Spinal cord (tissue), 10 donors: ENCODE measurements around the gene TRNP1. TPM values are rescaled to one million over a fixed set of nuclear protein-coding genes. Genes with fewer than 3 reads are reported as not detected.

ENCODE experiments used
- DNase-seq, 6 donors: peaks; one replicate each; pipeline versions ENCODE4 v3.0.0 to v3.0.0-alpha.2; 2013 to 2015; ENCODE audit warnings: low spot score in 6 of 6, low read depth in 4 of 6
- H3K27ac ChIP-seq: one replicate; pipeline ENCODE4 v1.5.1; 2013; ENCODE audit warnings: low read depth, low read length, control low read depth
- H3K27me3 ChIP-seq: one replicate; pipeline ENCODE4 v1.6.1; 2013; ENCODE audit warnings: low read length; ENCODE audit not compliant: control insufficient read depth, insufficient read depth
- H3K36me3 ChIP-seq: one replicate; pipeline ENCODE4 v1.6.1; 2013; ENCODE audit warnings: low read length; ENCODE audit not compliant: control insufficient read depth, insufficient read depth
- H3K4me1 ChIP-seq: one replicate; pipeline ENCODE4 v1.6.1; 2013; ENCODE audit warnings: low read length; ENCODE audit not compliant: control insufficient read depth, insufficient read depth
- H3K4me3 ChIP-seq: one replicate; pipeline ENCODE4 v1.5.1; 2013; ENCODE audit warnings: low read depth, low read length, control low read depth
- H3K9me3 ChIP-seq: one replicate; pipeline ENCODE4 v1.6.1; 2013; ENCODE audit warnings: low read length; ENCODE audit not compliant: control insufficient read depth, insufficient read depth
- WGBS: methylation state at CpG from one replicate; pipeline ENCODE4 v1.1.5; 2013; ENCODE audit warnings: missing lambda C conversion rate; ENCODE audit not compliant: insufficient coverage; 5-methylcytosine and 5-hydroxymethylcytosine counted together
- polyA plus RNA-seq, 2 donors: library from polyadenylated mRNA; unstranded; fragments of 120-200 nt; gene quantifications; one replicate each; pipeline ENCODE4 v1.2.1, GENCODE V29; 2013; ENCODE audit not compliant: insufficient read length in 2 of 2
- total RNA-seq, 2 donors: library from RNA; depleted of rRNA in 1 of 2; stranded (reverse); fragments of 120-200 nt in 1 of 2; fragments of >200 nt in 1 of 2; gene quantifications; one replicate each; pipeline versions ENCODE4 v1.2.3 to v1.2.4, GENCODE V29; 2013 to 2014
- donor health status: healthy.

Gene TRNP1
- total and polyA plus RNA-seq, 4 donors: 9.3 to 50.6 (median 32.0) TPM

- peaks cover 10% of the 10 kb centered on the region for H3K4me1 ChIP-seq
- H3K9me3 ChIP-seq: no peaks in the 10 kb centered on the region
- H3K27me3 ChIP-seq: peaks cover 16% of the 10 kb centered on the region
- DNase-seq: no peak
- no peak overlapping the region for H3K4me3 ChIP-seq
- no peak overlapping the region for H3K27ac ChIP-seq
- WGBS: no CpG with 5 or more reads among the region's 1 CpG
- H3K36me3 ChIP-seq: no peaks in the 10 kb centered on the region
These were observed 22.9 kb downstream of the TRNP1 start for GRCh38 chr1:27016376-27016775.

GRCh38 chr1:27017207-27017606 is 23.7 kb downstream of the TRNP1 start:
- DNase-seq: no peak
- Histone ChIP-seq H3K9me3 (no peaks in the 10 kb centered on the region), H3K4me3 (no peak overlapping the region), H3K27me3 (peaks cover 12% of the 10 kb centered on the region), H3K4me1 (peaks cover 10% of the 10 kb centered on the region), H3K27ac (no peak overlapping the region), H3K36me3 (no peaks in the 10 kb centered on the region)
- 89% methylated on average over 3 of the region's 4 CpGs for WGBS

- Histone ChIP-seq H3K27me3 (peaks cover 3% of the 10 kb centered on the region), H3K27ac (no peak overlapping the region), H3K4me1 (peaks cover 2% of the 10 kb centered on the region), H3K4me3 (no peak overlapping the region), H3K36me3 (no peaks in the 10 kb centered on the region), H3K9me3 (no peaks in the 10 kb centered on the region)
- DNase-seq: no peak
- 60% methylated on average over 2 of the region's 3 CpGs for WGBS
These were observed 24.8 kb downstream of the TRNP1 start for GRCh38 chr1:27018316-27018715.

- Histone ChIP-seq H3K4me1 (no peaks in the 10 kb centered on the region), H3K9me3 (no peaks in the 10 kb centered on the region), H3K4me3 (no peak overlapping the region), H3K36me3 (no peaks in the 10 kb centered on the region), H3K27me3 (no peaks in the 10 kb centered on the region), H3K27ac (no peak overlapping the region)
- 37% methylated on average over 7 of the region's 9 CpGs for WGBS
- DNase-seq: no peak
These were observed 28.0 kb downstream of the TRNP1 start for GRCh38 chr1:27021354-27022031.

GRCh38 chr1:27025718-27026117 is 32.2 kb downstream of the TRNP1 start:
- Histone ChIP-seq H3K4me1 (no peaks in the 10 kb centered on the region), H3K4me3 (no peak overlapping the region), H3K36me3 (no peaks in the 10 kb centered on the region), H3K27me3 (no peaks in the 10 kb centered on the region), H3K9me3 (no peaks in the 10 kb centered on the region), H3K27ac (no peak overlapping the region)
- no peak for DNase-seq
- WGBS: no CpG with 5 or more reads among the region's 4 CpGs

- peak in 2 of 6 donors; percentile 33 to 38 for DNase-seq
- Histone ChIP-seq H3K27me3 (no peaks in the 10 kb centered on the region), H3K36me3 (no peaks in the 10 kb centered on the region), H3K4me3 (no peak overlapping the region), H3K27ac (no peak overlapping the region), H3K9me3 (no peaks in the 10 kb centered on the region), H3K4me1 (peaks cover 9% of the 10 kb centered on the region)
- 44% methylated on average over 18 of the region's 19 CpGs for WGBS
These were observed 33.4 kb downstream of the TRNP1 start for GRCh38 chr1:27026621-27027574.

- H3K9me3 ChIP-seq: no peaks in the 10 kb centered on the region
- no peak overlapping the region for H3K27ac ChIP-seq
- DNase-seq: peak in 1 of 6 donors; percentile 28
- H3K27me3 ChIP-seq: no peaks in the 10 kb centered on the region
- no peaks in the 10 kb centered on the region for H3K36me3 ChIP-seq
- H3K4me1 ChIP-seq: peaks cover 11% of the 10 kb centered on the region
- H3K4me3 ChIP-seq: no peak overlapping the region
- WGBS: 89% methylated on average over 6 of the region's 8 CpGs
These were observed 34.2 kb downstream of the TRNP1 start for GRCh38 chr1:27027575-27028250.

- no peak overlapping the region for H3K4me3 ChIP-seq
These were observed 36.0 kb downstream of the TRNP1 start for GRCh38 chr1:27029517-27029916.

GRCh38 chr1:27031235-27032118 is 38.0 kb downstream of the TRNP1 start:
- H3K4me3 ChIP-seq: peak overlapping the region; percentile 45
- H3K9me3 ChIP-seq: no peaks in the 10 kb centered on the region
- H3K4me1 ChIP-seq: peaks cover 11% of the 10 kb centered on the region
- no peaks in the 10 kb centered on the region for H3K27me3 ChIP-seq
- H3K36me3 ChIP-seq: no peaks in the 10 kb centered on the region
- H3K27ac ChIP-seq: no peak overlapping the region
- WGBS: 16% methylated on average over 31 of the region's 43 CpGs
- peak in 4 of 6 donors; percentile 31 to 84 (median 57) for DNase-seq

More at GRCh38 chr1:27029517-27029916, 36.0 kb downstream of the TRNP1 start:
- Histone ChIP-seq H3K27me3 (no peaks in the 10 kb centered on the region), H3K36me3 (no peaks in the 10 kb centered on the region), H3K9me3 (no peaks in the 10 kb centered on the region), H3K4me1 (peaks cover 11% of the 10 kb centered on the region), H3K27ac (no peak overlapping the region)
- 84% methylated on average over 7 of the region's 9 CpGs for WGBS
- DNase-seq: no peak
